Measurements from ENCODE around the gene LMO3.

LMO3 gene

GRCh38 chr12:16573398-16574077 is 32.4 kb downstream of the LMO3 start:
- no peak for TF ChIP-seq CTCF (IDR thresholded peaks at IDR 0.05; ENCODE audit: low read depth, low read length)

GRCh38 chr12:16568873-16569272 is 37.1 kb downstream of the LMO3 start:
- no peak for TF ChIP-seq CTCF (IDR thresholded peaks at IDR 0.05; ENCODE audit: low read depth, low read length)

More at GRCh38 chr12:16573398-16574077, 32.4 kb downstream of the LMO3 start:
- H3K4me3 ChIP-seq (ENCODE audit: low read depth, low read length), result no peak overlapping the region

GRCh38 chr12:16564675-16565074 is 41.3 kb downstream of the LMO3 start:
- no peak for TF ChIP-seq CTCF (IDR thresholded peaks at IDR 0.05; ENCODE audit: low read depth, low read length)
- no peak overlapping the region for H3K4me3 ChIP-seq (ENCODE audit: low read depth, low read length)

More at GRCh38 chr12:16568873-16569272, 37.1 kb downstream of the LMO3 start:
- H3K4me3 ChIP-seq (ENCODE audit: low read depth, low read length), result no peak overlapping the region

GRCh38 chr12:16563504-16563903 is 42.5 kb downstream of the LMO3 start:
- TF ChIP-seq CTCF (IDR thresholded peaks at IDR 0.05; ENCODE audit: low read depth, low read length), result no peak
- no peak overlapping the region for H3K4me3 ChIP-seq (ENCODE audit: low read depth, low read length)

- no peak overlapping the region for H3K4me3 ChIP-seq (ENCODE audit: low read depth, low read length)
- no peak for TF ChIP-seq CTCF (IDR thresholded peaks at IDR 0.05; ENCODE audit: low read depth, low read length)
These were observed 43.0 kb downstream of the LMO3 start for GRCh38 chr12:16562921-16563320.

- no peak for TF ChIP-seq CTCF (IDR thresholded peaks at IDR 0.05; ENCODE audit: low read depth, low read length)
- no peak overlapping the region for H3K4me3 ChIP-seq (ENCODE audit: low read depth, low read length)
These were observed 43.5 kb downstream of the LMO3 start for GRCh38 chr12:16562435-16562834.

GRCh38 chr12:16560273-16560672 is 45.7 kb downstream of the LMO3 start:
- TF ChIP-seq CTCF (IDR thresholded peaks at IDR 0.05; ENCODE audit: low read depth, low read length), result no peak
- no peak overlapping the region for H3K4me3 ChIP-seq (ENCODE audit: low read depth, low read length)

All from WI38 (cell line).